Left cardiac atrium (tissue), 4 donors: ENCODE results near the gene SLC24A3. TPM values are rescaled to one million over a fixed set of nuclear protein-coding genes. Genes with fewer than 3 reads are reported as not detected.

Source experiments
- ATAC-seq, 2 donors: fragments of 200-7000 bp; cut with Tn5 transposase; one replicate each; pipeline ENCODE4 v1.9.1; 2020; ENCODE audit warnings: mild to moderate bottlenecking in 2 of 2, moderate library complexity in 2 of 2
- DNase-seq: peaks from one replicate; pipeline ENCODE4 v3.0.0-alpha.2; 2020
- intact Hi-C, 2 donors: fragments of 100-400 bp; cut with DNase I; formaldehyde crosslinking; loops; one replicate each; pipeline versions ENCODE4 v1.14.1 to v1.15.1; 2022 to 2023
- total RNA-seq, 2 donors: library from RNA; stranded (reverse); fragmentation: NEBNext Ultra II Directional; extraction: Animal tissue kit (Norgen Biotek cat#: 25700); gene quantifications; one replicate each; pipeline ENCODE4 v1.2.1, GENCODE V29; 2021
- donor health status: DM: no; HTN: yes; CAD: no.
- donor health status: DM: no; HTN: yes; CAD: no; lungs with severe emphysema.
- donor health status: DM: yes; HTN: yes; CAD: no.
- donor health status: Dilated cardiomyopathy.

The SLC24A3 gene
- total RNA-seq, 2 donors from 2014 or later, result 2.1 to 4.1 TPM

- DNase-seq (no peak), ATAC-seq (no peak)
- intact Hi-C loops, result no loop called here
Observed at GRCh38 chr20:19501476-19502115, 289.2 kb downstream of the SLC24A3 start.

- intact Hi-C loops, result no loop called here
- no peak for DNase-seq
- ATAC-seq, result no peak
Observed at GRCh38 chr20:19502169-19502568, 289.7 kb downstream of the SLC24A3 start.

- ATAC-seq (no peak), DNase-seq (no peak)
- intact Hi-C loops, result no loop called here
Observed at GRCh38 chr20:19504251-19504650, 291.8 kb downstream of the SLC24A3 start.

- intact Hi-C loops, result no loop called here
Observed at GRCh38 chr20:19506021-19506420, 293.6 kb downstream of the SLC24A3 start.

GRCh38 chr20:19508449-19508848, 296.0 kb downstream of the SLC24A3 start:
- DNase-seq, result no peak
- no peak for ATAC-seq
- intact Hi-C loops, result no loop called here

More at GRCh38 chr20:19506021-19506420, 293.6 kb downstream of the SLC24A3 start:
- DNase-seq (no peak), ATAC-seq (no peak)

- intact Hi-C loops, result no loop called here
- no peak for DNase-seq
Observed at GRCh38 chr20:19510611-19511010, 298.2 kb downstream of the SLC24A3 start.

GRCh38 chr20:19511931-19512330, 299.5 kb downstream of the SLC24A3 start:
- ATAC-seq (no peak), DNase-seq (no peak)
- intact Hi-C loops, result no loop called here

More at GRCh38 chr20:19510611-19511010, 298.2 kb downstream of the SLC24A3 start:
- ATAC-seq, result no peak

GRCh38 chr20:19512886-19513677, 300.6 kb downstream of the SLC24A3 start:
- DNase-seq (no peak), ATAC-seq (no peak)
- intact Hi-C loops, result no loop called here

- DNase-seq (no peak), ATAC-seq (no peak)
- intact Hi-C loops, result no loop called here
Observed at GRCh38 chr20:19515074-19515473, 302.6 kb downstream of the SLC24A3 start.

GRCh38 chr20:19519466-19519865, 307.0 kb downstream of the SLC24A3 start:
- DNase-seq (no peak), ATAC-seq (no peak)
- intact Hi-C loops, result no loop called here

GRCh38 chr20:19520261-19520660, 307.8 kb downstream of the SLC24A3 start:
- no peak for DNase-seq
- intact Hi-C loops, result no loop called here
- ATAC-seq, result no peak

GRCh38 chr20:19522071-19522801, 309.8 kb downstream of the SLC24A3 start:
- intact Hi-C loops, result no loop called here
- DNase-seq (no peak), ATAC-seq (no peak)

GRCh38 chr20:19522836-19523590, 310.6 kb downstream of the SLC24A3 start:
- DNase-seq (no peak), ATAC-seq (no peak)
- intact Hi-C loops, result no loop called here

GRCh38 chr20:19524691-19525090, 312.2 kb downstream of the SLC24A3 start:
- intact Hi-C loops, result no loop called here
- DNase-seq, result no peak
- no peak for ATAC-seq

- DNase-seq, result no peak
- no peak for ATAC-seq
- intact Hi-C loops, result no loop called here
Observed at GRCh38 chr20:19527509-19527908, 315.1 kb downstream of the SLC24A3 start.

GRCh38 chr20:19528286-19529030, 316.0 kb downstream of the SLC24A3 start:
- ATAC-seq (no peak), DNase-seq (no peak)
- intact Hi-C loops, result no loop called here

- intact Hi-C loops, result no loop called here
- DNase-seq (no peak), ATAC-seq (no peak)
Observed at GRCh38 chr20:19530006-19530405, 317.6 kb downstream of the SLC24A3 start.

GRCh38 chr20:19531446-19531845, 319.0 kb downstream of the SLC24A3 start:
- intact Hi-C loops, result no loop called here
- DNase-seq (no peak), ATAC-seq (no peak)

GRCh38 chr20:19538556-19538955, 326.1 kb downstream of the SLC24A3 start:
- DNase-seq (no peak), ATAC-seq (no peak)
- intact Hi-C loops, result no loop called here
